G401 (cell line): ENCODE measurements around the gene NIPA2. TPM values are rescaled to one million over a fixed set of nuclear protein-coding genes. Genes with fewer than 3 reads are reported as not detected.

ENCODE experiments used
- DNase-seq: peaks from one replicate; pipeline ENCODE4 v3.0.0-alpha.2; 2015; ENCODE audit warnings: low spot score
- in situ Hi-C: cut with HindIII; loops from 2 replicates; pipeline ENCODE4 v1.10.0; 2016; ENCODE audit warnings: low sequenced_read_pairs, mixed read lengths
- total RNA-seq: library from RNA; depleted of rRNA; stranded (reverse); fragments of >200 nt; shearing (Covaris generic); gene quantifications from 2 replicates; pipeline ENCODE4 v1.2.3, GENCODE V29; 2014

Gene NIPA2
- total RNA-seq, 1 experiment from 2014 or later: 137 TPM

DNA sequence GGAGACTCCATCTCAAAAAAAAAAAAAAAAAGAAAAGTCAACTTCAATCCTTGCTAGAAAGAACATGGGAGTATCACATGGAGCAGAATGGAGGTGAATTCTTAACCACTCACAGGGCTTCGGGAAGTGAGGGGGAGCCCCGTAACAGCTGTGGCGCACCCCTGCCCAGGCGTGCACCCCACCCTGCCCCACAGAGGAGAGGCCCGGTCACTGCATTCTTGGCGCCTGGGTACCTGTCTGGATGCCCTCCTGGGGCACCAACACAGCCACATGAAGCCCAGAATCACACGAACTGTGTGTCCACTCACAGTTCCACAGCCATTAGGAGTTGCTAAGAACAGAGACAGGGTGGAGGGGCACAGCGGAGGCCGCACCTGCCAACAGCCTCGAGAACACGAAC, 51.8 kb downstream of the NIPA2 start:
- no peak for DNase-seq
- in situ Hi-C loops: no loop called here

DNA sequence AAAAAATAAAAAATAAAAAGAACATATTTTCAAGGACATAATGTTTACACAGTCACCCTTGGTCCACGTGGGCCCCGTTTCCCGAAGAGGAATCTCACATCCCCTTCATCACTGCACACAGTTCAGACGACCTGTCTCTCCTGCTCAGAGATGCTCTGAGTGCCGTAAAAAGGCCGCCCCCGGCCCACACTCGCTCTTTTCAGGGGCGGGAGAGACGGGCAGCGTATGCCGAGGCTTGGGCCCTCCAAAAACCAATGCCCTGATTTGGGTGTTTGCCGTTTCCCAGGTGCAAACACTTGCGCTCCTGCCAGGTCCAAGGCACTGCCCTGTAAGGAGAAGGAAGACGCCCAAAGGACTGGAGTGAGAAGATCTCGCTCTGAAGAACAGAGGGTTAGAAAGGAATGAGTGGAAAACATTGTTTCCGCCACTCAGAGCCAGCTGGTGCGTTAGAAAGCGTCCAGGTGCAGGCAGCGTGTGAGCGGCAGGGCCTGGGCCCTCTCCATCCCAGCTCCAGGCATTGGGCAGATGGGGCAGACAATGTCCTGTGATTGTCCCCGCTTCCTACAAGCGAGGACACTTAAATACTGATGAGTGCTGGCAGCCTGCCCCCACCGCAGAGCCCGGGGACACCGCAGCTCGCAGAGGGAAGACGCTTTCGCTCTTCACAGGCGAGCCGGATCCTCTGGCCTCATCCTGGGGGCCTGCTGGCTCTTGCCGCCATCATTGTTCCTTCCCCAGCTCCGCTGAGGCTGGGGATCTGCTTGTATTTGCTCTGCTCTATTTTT, 53.2 kb downstream of the NIPA2 start:
- peak; percentile 6 for DNase-seq
- in situ Hi-C loops: no loop called here

DNA sequence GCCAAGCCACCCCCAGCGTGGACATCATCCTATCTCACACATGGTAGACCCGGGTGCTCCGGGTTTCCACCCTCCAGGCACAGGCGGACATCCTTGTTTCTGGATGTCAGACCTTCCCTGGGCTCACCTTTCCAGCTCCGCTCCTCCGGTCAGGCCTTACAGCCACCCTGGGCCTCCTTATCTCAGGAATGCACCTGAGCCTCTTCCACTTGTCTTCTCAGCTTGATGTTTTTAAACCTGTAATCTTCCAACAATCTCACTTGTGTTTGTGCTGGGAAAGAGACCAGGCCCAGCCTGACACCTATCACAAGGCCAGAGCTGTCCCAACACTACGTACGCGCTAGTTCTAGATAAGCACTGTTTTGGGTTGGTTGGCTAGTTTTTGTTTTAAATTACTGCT, 53.9 kb downstream of the NIPA2 start:
- DNase-seq: no peak
- in situ Hi-C loops: no loop called here

DNA sequence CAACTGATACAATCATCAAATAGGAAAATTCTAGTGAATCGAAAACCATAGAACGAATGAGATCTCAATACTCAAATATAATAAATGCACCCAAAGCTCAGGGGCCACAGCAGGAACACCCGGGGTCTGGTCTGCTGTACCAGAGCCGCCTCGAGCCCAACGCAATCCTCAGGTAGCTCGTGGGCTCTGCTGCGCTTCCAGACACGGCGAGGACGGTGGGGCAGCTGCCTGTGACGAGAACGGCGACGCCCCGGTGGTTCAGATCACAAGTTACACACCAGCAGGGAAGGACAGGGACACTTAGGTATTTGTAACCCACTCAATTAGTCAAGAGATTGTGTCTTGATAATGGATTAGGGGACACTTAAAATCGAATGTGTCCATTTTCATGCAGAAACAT, 54.6 kb downstream of the NIPA2 start:
- DNase-seq: no peak
- in situ Hi-C loops: no loop called here

DNA sequence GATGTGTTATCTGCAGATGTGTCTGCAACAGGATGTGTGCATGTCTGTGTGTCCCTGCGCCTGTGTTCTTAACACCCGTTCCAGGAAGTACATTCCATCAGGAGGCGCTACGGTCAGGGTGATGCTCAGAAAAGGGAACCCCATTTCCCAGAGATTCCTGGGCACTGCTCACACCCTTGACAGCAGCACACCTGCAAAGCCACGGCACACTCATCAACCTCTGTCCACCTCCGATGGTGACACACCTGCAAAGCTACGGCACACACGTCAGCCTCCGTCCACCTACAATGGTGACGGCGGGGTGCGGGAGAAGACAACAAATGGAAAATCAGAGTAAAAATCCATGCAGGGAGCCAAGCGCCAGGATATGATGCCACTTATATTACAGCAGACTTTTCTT, 55.4 kb downstream of the NIPA2 start:
- in situ Hi-C loops: no loop called here
- no peak for DNase-seq

DNA sequence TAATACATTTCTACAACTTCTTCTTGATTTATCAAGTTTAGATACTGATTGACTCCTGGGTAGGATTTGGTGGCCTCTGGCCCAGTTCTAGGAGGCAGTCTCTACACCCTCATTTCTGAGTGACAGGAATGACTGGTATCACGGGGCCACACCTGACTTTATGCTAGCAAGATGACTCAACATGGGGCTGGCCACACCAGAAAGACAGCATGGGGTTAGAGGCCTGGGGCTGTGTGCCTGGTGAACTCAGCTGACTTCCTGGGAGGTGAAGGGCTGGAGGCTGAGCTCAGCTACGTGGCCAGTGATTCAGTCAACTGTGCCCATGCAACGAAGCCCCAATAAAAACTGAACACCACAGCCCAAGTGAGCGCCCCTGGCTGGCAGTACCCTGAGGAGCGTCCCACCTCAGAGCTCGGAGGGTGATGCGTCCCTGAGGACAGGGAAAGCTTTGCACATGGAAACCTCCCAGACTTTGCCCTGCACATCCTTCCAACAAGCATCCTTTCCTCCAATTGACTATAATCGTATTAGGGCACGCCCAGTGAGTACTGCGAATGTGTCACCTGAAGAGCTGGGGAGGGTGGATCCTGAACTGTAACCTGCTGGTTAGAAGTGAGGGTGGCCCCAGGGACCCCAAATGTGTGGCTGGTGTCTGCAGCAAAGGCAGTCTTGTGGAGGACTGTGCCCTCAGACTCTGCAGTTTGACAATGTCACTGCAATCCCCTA, 57.2 kb downstream of the NIPA2 start:
- DNase-seq: no peak

DNA sequence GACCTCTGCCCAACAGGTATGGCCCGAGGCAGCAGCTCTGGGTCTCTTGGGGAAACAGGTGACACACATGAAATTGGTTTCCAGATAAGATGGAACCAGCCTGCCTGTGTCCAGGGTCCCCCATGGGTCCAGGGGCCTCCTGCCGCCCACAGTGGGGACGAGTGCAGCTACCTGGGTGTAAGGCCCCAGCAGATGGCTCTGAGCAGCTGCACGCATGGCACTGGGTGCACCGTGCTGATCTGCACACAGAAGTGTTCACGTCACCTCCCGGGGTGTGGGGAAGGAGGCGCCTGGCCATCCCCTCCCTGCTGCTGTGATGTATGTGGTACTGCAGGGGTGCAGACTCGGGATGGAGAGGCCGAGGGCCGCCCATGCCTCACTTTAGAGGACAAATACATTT, 63.6 kb downstream of the NIPA2 start:
- in situ Hi-C loops: no loop called here
- DNase-seq: no peak

More for the DNA sequence above, 57.2 kb downstream of the NIPA2 start:
- in situ Hi-C loops: no loop called here

DNA sequence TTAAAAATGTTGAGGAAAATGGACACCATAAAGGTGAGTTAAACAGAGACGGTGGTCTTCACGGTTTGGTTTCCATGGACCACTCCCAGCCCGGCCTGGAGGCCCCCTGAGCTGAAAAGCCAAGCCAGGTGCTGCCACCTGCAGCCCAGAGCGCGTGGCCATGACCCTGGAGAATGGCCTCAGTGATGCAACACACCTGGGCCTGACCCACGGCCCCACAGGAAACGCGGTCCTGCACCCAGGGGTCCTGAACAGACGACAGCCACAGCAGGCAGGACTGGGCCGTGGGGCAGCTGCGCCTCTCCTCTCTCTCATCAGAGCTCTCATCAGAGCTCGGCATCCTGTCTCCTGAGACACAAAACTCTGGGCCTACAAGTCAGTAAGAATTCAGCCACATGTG, 64.1 kb downstream of the NIPA2 start:
- no peak for DNase-seq
- in situ Hi-C loops: no loop called here

DNA sequence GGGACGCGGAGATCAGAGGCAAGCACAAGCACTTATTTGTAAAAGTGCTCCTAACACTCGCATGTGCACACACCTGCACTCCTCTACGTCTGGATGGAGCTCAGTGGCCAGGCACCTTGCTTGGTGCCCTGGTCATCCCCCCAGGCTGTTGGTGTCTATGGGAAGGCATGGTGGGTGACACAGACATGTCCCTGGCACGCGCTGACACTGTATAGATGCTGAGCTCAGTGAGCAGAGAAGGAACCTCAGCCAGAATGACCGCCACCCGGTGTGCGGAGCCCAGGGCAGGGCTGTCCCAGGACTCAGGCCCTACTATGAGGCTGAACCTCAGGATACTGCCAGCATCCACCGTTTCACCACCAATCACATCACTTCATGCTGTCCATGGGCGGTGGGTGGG, 64.5 kb downstream of the NIPA2 start:
- in situ Hi-C loops: no loop called here
- DNase-seq: no peak

DNA sequence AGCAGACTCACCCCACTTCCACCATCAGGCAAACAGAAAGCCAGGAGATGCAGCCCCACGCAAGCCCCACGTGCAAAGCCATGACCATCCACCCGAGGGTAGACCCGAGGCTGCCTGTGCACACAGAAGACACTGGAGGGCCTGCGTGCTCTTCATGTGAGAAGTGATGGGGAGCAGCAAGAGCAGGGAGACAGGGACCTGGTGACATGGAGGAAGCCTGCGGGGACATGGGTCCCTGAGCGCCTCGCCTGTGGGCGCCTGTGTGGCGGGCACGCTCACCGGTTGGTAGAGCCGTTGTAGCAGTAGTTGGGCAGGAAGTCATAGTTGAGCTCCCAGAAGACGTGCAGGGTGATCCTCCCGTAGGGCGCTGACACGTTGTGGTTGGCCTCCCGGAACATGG, 65.0 kb downstream of the NIPA2 start:
- in situ Hi-C loops: no loop called here
- DNase-seq: no peak

DNA sequence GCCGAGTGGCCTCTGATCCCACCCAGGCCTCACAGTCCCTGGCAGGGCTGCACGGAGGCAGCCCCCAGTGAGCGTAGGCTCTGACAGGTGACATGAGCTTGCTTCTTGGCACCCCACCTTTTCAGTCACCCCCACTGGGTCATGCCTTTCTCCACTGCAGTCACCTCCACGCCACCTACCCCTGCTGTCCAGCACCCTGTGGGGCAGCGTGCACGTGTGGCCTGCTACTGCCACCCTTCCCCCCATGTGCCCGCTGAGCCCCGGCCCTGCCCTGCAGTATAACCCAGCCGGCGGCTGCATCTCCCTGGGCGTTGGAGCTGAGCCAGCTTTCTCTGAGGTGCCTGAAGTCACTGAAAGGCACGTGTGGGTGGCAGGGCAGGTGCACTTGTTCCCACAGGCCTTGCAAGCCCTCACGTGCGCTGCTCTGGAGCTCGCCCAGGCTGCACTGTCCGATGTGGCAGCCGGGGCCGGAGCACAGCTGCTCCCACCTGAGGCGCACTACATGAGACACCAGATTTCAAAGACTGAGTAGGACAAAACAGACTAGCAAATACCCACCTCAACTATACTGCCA, 65.6 kb downstream of the NIPA2 start:
- in situ Hi-C loops: no loop called here
- peak; percentile 10 for DNase-seq

DNA sequence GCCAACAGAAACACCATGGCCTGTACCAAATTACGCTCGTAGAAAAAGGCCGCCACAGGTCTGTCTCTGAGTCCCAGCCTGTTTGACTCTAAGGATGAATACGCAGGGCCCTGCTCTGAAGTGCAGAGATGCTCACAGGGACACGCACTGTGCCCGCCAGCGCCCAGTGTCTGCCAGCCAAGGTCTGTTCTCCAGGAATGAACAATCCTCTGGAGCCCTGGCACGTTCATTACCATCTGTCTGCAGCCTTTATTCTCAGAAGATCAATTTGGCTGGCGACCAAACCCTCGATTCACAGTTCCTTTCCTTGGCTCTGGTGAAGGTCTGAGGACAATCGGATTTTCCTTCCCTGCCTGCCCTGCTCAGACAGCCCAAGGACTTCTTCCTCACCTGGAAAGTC, 66.3 kb downstream of the NIPA2 start:
- DNase-seq: peak; percentile 89
- in situ Hi-C loops: no loop called here

DNA sequence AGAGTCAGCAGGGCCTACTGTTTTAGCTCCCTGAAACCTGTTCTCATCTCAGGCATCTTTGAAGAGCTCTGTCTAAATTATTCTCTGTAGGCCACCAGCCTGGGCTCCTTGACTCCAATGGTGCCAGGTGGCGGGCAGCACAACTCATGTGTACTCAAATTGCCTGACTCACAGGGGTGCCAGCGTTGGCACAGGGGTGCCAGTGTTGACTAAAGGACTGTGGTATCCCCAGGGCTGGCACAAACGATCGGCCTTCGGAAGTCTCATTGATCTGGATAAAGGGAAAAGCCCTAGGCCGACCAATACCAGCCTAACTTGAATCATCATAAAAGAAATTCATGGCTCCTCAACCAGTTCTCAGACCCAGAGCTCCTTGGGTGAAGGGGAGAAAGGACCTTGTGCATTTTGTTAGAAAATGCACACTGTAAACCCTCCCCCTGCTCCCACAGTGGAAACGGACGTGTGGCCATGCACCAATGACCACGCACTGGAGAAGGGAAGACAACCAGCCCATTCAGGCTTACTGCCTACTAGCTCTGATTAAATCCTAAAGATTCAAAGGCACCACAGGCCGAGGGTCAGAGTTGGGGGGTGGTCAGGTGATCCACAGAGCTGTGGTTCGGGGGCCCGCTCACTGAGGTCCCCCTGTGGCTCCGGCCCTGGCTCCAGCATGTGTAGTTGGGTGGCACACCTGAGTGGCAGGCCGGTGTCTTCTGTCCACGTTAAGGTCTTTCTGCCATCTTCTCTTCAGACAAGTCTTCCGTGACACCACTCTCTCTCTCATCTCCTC, 68.9 kb downstream of the NIPA2 start:
- DNase-seq: no peak
- in situ Hi-C loops: no loop called here

DNA sequence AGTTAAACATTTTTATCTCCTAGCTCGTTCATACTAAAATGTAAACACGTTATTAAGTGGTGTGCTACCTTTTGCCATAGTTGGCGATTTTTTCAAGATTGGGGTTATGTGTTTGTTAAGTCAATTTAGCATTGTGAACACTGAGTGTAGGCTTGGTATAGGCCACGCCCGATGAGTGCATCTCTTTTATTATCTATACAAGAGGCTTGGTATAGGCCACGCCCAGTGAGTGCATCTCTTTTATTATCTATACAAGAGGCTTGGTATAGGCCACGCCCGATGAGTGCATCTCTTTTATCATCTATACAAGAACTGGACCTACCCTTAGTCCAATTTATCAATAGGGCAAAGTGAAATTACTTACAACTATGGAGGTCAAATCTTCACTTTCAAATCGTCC, 70.4 kb downstream of the NIPA2 start:
- in situ Hi-C loops: no loop called here
- DNase-seq: no peak

DNA sequence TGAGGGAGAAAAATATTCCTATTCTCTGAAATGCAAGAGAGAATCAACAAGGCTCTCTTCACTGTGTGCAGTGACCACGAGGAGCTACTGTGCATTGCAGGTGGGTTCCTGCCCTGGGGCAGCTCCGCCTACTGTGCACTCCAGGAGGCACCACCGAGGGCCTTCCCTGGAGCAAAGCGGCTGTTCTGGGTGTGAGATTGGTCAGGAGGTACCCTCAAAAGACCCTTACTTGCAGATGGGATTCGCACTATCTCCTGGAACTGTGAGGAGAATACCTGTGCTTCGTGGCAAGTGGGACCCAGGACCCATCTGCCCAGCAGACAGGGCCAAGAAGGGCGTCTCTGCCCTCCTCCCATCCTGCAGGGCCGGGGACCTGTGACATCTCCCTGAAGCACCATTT, 72.8 kb downstream of the NIPA2 start:
- no peak for DNase-seq
- in situ Hi-C loops: no loop called here

DNA sequence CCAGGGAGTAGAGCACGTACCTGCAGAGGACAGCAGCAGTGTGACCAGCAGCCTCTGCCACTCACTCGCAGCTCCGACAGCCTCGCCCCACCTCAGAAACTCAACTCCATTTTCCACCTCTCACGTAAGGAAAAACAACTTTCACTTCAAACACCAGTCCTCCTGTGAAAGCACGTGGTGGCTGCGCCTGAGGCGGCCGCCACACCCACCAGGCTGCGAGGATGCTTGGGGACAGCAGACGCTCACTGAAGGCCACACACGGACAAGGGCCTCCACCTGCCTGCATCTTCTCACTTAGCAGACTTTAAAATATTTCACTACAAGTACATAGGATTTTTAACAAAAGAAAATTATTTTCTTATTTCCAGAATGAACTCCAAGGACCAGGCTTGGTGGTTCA, 73.8 kb downstream of the NIPA2 start:
- in situ Hi-C loops: no loop called here
- DNase-seq: no peak

DNA sequence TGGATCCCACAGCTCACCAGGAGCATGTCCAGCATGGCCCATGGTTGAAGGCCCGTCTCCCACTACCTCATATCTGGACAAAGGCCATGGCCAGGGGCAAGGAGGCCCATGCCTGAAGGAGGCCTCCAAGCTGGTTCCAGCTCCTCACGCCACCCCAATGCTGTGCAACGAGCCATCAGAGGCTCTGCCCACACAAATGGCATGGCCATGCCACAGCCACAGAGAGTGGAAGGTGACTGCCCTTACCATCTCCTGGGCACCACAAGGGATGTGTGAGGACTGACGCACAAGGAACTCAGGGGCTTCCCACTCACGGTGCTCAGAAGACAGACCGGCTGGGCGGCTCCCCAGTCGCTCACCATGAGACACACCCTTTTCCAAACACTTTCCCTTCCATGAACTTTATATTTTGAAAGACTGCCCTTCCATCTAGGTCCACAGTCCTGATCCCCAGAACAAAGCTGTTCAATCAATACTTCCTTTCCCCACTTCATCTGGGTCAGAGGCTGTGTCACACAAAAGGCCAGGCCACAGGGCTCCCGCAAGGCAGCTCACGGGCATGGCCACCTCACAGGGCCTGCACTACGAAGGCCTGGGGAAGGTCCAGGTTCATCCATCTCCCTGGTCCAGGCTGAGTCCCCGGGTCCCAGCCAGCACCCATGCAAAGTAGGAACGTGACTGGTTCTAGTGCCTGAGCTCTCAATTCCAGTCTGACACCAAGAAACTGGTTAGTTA, 75.3 kb downstream of the NIPA2 start:
- in situ Hi-C loops: no loop called here
- DNase-seq: no peak

DNA sequence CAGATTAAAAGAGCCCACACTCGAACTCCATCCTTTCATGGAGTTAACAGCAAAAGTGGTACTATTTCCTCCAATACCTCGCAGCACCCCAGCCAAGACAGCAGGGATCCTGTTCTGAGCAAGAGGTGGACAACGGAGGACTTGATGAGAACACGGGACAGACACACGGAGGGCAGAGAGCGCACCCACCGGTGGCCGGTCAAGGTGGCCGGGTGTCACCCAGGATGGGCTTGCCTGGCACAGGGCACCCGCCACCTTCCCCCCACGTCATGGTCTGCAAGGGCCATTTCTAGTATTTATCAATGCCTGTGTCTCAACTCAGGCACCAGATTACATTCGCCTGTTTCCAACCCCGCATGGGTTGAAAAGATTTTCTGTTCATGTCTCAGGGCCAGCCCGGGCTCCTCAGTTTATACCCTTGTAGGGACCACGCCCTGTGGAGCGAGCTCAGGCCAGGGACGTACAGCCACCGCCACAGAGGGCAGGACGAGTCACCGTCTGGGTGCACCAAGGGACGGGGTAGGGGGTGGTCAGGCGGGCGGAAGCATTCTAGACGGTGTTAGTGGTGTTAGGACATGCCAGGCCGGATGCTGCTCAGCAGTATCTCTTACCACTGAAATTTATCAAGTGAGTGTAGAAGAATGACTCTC, 77.5 kb downstream of the NIPA2 start:
- DNase-seq: no peak
- in situ Hi-C loops: no loop called here
